Neural cell (in vitro differentiated cells): ENCODE measurements around the gene ARAP2. TPM values are rescaled to one million over a fixed set of nuclear protein-coding genes. Genes with fewer than 3 reads are reported as not detected.

Experiments
- H2AFZ ChIP-seq: fragments of 200-600, 300-800 bp; sonication (generic), shearing (Covaris generic); 2 replicates; pipeline ENCODE4 v1.6.0; 2014; ENCODE audit warnings: low read depth, mild to moderate bottlenecking, antibody characterized with exemption, low read length, moderate library complexity
- H3F3A ChIP-seq: fragments of 200-600 bp; shearing (Covaris generic); 2 replicates; pipeline ENCODE4 v1.6.1; 2016; ENCODE audit warnings: mild to moderate bottlenecking, moderate library complexity, mixed read lengths, antibody characterized with exemption, low read length; ENCODE audit not compliant: insufficient read depth, poor library complexity, severe bottlenecking
- H3K27ac ChIP-seq: fragments of 200-600, 300-800 bp; sonication (generic), shearing (Covaris generic); 2 replicates; pipeline ENCODE4 v1.5.1; 2014; ENCODE audit warnings: mild to moderate bottlenecking, low read length, moderate library complexity
- H3K27me3 ChIP-seq: fragments of 300-800, 200-600 bp; sonication (generic), shearing (Covaris generic); 2 replicates; pipeline ENCODE4 v1.6.0; 2014; ENCODE audit warnings: mild to moderate bottlenecking, low read depth, low read length, moderate library complexity; ENCODE audit not compliant: insufficient read depth
- H3K36me3 ChIP-seq: fragments of 300-800, 200-600 bp; sonication (generic), shearing (Covaris generic); 2 replicates; pipeline ENCODE4 v1.5.1; 2014; ENCODE audit warnings: mild to moderate bottlenecking, antibody characterized with exemption, low read length, moderate library complexity; ENCODE audit not compliant: insufficient read depth
- H3K4me2 ChIP-seq: fragments of 300-800, 200-600 bp; sonication (generic), shearing (Covaris generic); 2 replicates; pipeline ENCODE4 v1.6.0; 2014; ENCODE audit warnings: mild to moderate bottlenecking, low read length
- H3K4me3 ChIP-seq: fragments of 300-800, 200-600 bp; sonication (generic), shearing (Covaris generic); 2 replicates; pipeline ENCODE4 v1.5.1; 2014; ENCODE audit warnings: mild to moderate bottlenecking, low read length, moderate library complexity
- H3K79me2 ChIP-seq: fragments of 200-600 bp; shearing (Covaris generic); replicated peaks from 2 replicates; pipeline ENCODE4 v1.6.0; 2014; ENCODE audit warnings: mild to moderate bottlenecking, low read length, moderate library complexity; ENCODE audit not compliant: insufficient read depth
- H3K9ac ChIP-seq: fragments of 300-800, 200-600 bp; sonication (generic), shearing (Covaris generic); 2 replicates; pipeline ENCODE4 v1.6.1; 2016; ENCODE audit warnings: mild to moderate bottlenecking, low read length, mixed read lengths
- H3K9me2 ChIP-seq: fragments of 200-600 bp; shearing (Covaris generic); 2 replicates; pipeline ENCODE4 v1.6.1; 2016; ENCODE audit warnings: mild to moderate bottlenecking, low read length, mixed read lengths; ENCODE audit not compliant: insufficient read depth
- H3K9me3 ChIP-seq: fragments of 200-600, 300-800 bp; sonication (generic), shearing (Covaris generic); 2 replicates; pipeline ENCODE4 v1.6.1; 2016; ENCODE audit warnings: mild to moderate bottlenecking, mixed run types, low read length, moderate library complexity, mixed read lengths
- H4K20me1 ChIP-seq: fragments of 200-600 bp; shearing (Covaris generic); 2 replicates; pipeline ENCODE4 v1.6.1; 2016; ENCODE audit warnings: mild to moderate bottlenecking, mixed run types; ENCODE audit not compliant: insufficient read depth
- EP300 ChIP-seq: fragments of 450-650 bp; conservative IDR thresholded peaks from 2 replicates; pipeline ENCODE4 v1.6.1; 2014; ENCODE audit warnings: antibody characterized with exemption, mild to moderate bottlenecking, moderate library complexity; ENCODE audit not compliant: poor library complexity, severe bottlenecking
- EZH2 ChIP-seq: fragments of 200-600, 300-800 bp; shearing (Covaris generic), sonication (generic); IDR thresholded peaks from 2 replicates; pipeline ENCODE4 v1.6.1; 2014; ENCODE audit warnings: antibody characterized with exemption, low read length, borderline replicate concordance, mild to moderate bottlenecking; ENCODE audit not compliant: insufficient read depth, poor library complexity, severe bottlenecking
- MXI1 ChIP-seq: fragments of 450-650 bp; conservative IDR thresholded peaks from 2 replicates; pipeline ENCODE4 v1.6.1; 2014; ENCODE audit warnings: antibody characterized with exemption, mild to moderate bottlenecking; ENCODE audit not compliant: poor library complexity, severe bottlenecking
- POLR2AphosphoS5 ChIP-seq: IDR thresholded peaks from 2 replicates; pipeline ENCODE4 v1.6.1; 2012
- RAD21 ChIP-seq: fragments of 450-650 bp; conservative IDR thresholded peaks from 2 replicates; pipeline ENCODE4 v1.6.1; 2014; ENCODE audit warnings: antibody characterized with exemption, mild to moderate bottlenecking, moderate library complexity
- SMC3 ChIP-seq: fragments of 450-650 bp; conservative IDR thresholded peaks from 2 replicates; pipeline ENCODE4 v1.6.1; 2014; ENCODE audit warnings: antibody characterized with exemption, mild to moderate bottlenecking, moderate library complexity; ENCODE audit not compliant: poor library complexity
- TAF1 ChIP-seq: IDR thresholded peaks from 2 replicates; pipeline ENCODE4 v1.6.1; 2012; ENCODE audit warnings: low read depth
- polyA plus RNA-seq: library from polyadenylated mRNA; depleted of rRNA; stranded (reverse); fragments of >200 nt; gene quantifications from 2 replicates; pipeline ENCODE4 v1.2.3, GENCODE V29; 2014
- TF ChIP-seq, protein P1 (sequence below): fragments of 450-650 bp; IDR thresholded peaks from 2 replicates; pipeline ENCODE4 v1.5.1; 2014; ENCODE audit warnings: antibody characterized with exemption, mild to moderate bottlenecking, moderate library complexity; ENCODE audit not compliant: poor library complexity, severe bottlenecking
- TF ChIP-seq, protein P2 (sequence below): IDR thresholded peaks from 2 replicates; pipeline ENCODE4 v1.6.1; 2012; ENCODE audit warnings: borderline replicate concordance

The ARAP2 gene
- polyA plus RNA-seq, 1 donor from 2014 or later = 2.1 TPM

DNA sequence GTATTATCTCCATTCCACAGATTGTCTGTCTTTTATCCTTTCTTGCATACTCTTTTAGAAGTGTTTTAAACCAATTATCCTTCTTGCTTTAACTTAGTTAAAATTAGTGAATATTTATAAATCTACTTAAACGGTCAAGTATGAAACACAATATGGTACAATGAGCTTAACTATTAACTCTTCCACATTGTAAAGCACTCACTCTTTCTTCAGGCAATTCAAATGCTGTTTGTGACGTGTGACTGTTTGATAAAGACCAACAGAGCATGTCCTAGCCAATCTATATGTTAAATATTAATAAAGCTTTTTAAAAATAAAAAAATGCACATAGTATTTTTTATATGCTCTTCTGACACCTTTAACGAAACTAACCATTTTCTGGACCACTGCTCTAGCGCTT lies 192.7 kb downstream of the ARAP2 start:
- no peak for TF ChIP-seq RAD21
- H3K9me2 ChIP-seq = no peaks in the 10 kb centered on the region

DNA sequence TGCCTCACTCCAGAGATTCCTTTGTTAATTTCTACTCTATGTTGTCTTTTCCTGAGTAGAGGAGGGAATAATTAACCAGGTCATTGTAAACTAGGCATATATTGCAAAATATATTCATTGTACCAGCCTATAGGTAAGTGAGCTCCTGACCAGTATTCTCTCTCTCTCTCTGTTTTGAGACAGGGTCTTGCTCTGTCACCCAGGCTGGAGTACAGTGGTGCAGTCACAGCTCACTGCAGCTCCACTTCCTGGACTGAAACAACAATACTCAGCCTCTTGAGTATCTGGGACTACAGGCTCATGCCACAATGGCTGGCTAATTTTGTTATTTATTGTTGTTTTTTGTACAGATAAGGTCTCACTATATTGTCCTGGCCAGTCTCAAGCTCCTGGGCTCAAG lies 198.3 kb downstream of the ARAP2 start:
- no peaks in the 10 kb centered on the region for H3F3A ChIP-seq
- H3K9me3 ChIP-seq = no peaks in the 10 kb centered on the region
- H4K20me1 ChIP-seq = no peaks in the 10 kb centered on the region
- TF ChIP-seq SMC3 = no peak
- no peak for TF ChIP-seq MXI1
- no peak for TF ChIP-seq POLR2AphosphoS5
- H3K9me2 ChIP-seq = no peaks in the 10 kb centered on the region
- H3K4me2 ChIP-seq = no peak overlapping the region
- H3K9ac ChIP-seq = no peak overlapping the region
- no peak overlapping the region for H3K27ac ChIP-seq
- H2AFZ ChIP-seq = no peak overlapping the region
- H3K27me3 ChIP-seq = no peaks in the 10 kb centered on the region
- H3K79me2 ChIP-seq = no peaks in the 10 kb centered on the region
- no peak overlapping the region for H3K4me3 ChIP-seq
- no peaks in the 10 kb centered on the region for H3K36me3 ChIP-seq

More for the DNA sequence above, 192.7 kb downstream of the ARAP2 start:
- Histone ChIP-seq H3K4me2 (no peak overlapping the region), H2AFZ (no peak overlapping the region), H3K9ac (no peak overlapping the region), H3K79me2 (no peaks in the 10 kb centered on the region), H3K27me3 (no peaks in the 10 kb centered on the region), H3K27ac (no peak overlapping the region), H3K4me3 (no peak overlapping the region), H3K9me3 (no peaks in the 10 kb centered on the region), H3F3A (no peaks in the 10 kb centered on the region), H3K36me3 (no peaks in the 10 kb centered on the region), H4K20me1 (no peaks in the 10 kb centered on the region)

DNA sequence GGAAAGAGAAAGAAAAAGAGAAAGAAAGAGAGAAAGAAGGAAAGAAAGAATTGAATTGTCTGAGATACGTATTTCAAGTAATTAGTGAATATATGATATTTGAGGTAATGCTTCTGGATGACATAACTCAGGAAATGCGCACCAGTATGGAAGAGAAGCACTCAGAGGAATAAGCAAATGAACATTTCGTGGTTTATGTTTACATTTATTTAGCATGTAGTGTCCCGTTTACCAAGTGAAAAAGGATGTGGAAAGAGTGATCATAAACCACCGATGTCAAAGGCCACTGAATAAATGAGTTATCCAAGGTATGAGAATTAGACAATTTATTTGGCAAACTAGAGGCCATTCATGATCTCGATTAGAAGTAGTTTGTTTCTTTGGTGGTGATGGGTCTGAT lies 200.4 kb downstream of the ARAP2 start:
- Histone ChIP-seq H3K9ac (no peak overlapping the region), H3K79me2 (no peaks in the 10 kb centered on the region), H4K20me1 (no peaks in the 10 kb centered on the region), H3K4me3 (no peak overlapping the region), H3K27me3 (no peaks in the 10 kb centered on the region), H3K4me2 (no peak overlapping the region), H3K27ac (no peak overlapping the region), H3F3A (no peaks in the 10 kb centered on the region), H3K9me2 (no peaks in the 10 kb centered on the region), H2AFZ (no peak overlapping the region), H3K9me3 (no peaks in the 10 kb centered on the region), H3K36me3 (no peaks in the 10 kb centered on the region)
- TF ChIP-seq, protein P1, sequence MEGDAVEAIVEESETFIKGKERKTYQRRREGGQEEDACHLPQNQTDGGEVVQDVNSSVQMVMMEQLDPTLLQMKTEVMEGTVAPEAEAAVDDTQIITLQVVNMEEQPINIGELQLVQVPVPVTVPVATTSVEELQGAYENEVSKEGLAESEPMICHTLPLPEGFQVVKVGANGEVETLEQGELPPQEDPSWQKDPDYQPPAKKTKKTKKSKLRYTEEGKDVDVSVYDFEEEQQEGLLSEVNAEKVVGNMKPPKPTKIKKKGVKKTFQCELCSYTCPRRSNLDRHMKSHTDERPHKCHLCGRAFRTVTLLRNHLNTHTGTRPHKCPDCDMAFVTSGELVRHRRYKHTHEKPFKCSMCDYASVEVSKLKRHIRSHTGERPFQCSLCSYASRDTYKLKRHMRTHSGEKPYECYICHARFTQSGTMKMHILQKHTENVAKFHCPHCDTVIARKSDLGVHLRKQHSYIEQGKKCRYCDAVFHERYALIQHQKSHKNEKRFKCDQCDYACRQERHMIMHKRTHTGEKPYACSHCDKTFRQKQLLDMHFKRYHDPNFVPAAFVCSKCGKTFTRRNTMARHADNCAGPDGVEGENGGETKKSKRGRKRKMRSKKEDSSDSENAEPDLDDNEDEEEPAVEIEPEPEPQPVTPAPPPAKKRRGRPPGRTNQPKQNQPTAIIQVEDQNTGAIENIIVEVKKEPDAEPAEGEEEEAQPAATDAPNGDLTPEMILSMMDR = no peak
- TF ChIP-seq EZH2 (no peak), MXI1 (no peak), SMC3 (no peak), POLR2AphosphoS5 (no peak), EP300 (no peak), RAD21 (no peak), TAF1 (no peak)
- TF ChIP-seq, protein P2, sequence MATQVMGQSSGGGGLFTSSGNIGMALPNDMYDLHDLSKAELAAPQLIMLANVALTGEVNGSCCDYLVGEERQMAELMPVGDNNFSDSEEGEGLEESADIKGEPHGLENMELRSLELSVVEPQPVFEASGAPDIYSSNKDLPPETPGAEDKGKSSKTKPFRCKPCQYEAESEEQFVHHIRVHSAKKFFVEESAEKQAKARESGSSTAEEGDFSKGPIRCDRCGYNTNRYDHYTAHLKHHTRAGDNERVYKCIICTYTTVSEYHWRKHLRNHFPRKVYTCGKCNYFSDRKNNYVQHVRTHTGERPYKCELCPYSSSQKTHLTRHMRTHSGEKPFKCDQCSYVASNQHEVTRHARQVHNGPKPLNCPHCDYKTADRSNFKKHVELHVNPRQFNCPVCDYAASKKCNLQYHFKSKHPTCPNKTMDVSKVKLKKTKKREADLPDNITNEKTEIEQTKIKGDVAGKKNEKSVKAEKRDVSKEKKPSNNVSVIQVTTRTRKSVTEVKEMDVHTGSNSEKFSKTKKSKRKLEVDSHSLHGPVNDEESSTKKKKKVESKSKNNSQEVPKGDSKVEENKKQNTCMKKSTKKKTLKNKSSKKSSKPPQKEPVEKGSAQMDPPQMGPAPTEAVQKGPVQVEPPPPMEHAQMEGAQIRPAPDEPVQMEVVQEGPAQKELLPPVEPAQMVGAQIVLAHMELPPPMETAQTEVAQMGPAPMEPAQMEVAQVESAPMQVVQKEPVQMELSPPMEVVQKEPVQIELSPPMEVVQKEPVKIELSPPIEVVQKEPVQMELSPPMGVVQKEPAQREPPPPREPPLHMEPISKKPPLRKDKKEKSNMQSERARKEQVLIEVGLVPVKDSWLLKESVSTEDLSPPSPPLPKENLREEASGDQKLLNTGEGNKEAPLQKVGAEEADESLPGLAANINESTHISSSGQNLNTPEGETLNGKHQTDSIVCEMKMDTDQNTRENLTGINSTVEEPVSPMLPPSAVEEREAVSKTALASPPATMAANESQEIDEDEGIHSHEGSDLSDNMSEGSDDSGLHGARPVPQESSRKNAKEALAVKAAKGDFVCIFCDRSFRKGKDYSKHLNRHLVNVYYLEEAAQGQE = no peak
